NCI-H526 treated with DMSO at 0.1 percent for 48 hours (cell line): Measurements from ENCODE around the gene FBLN2.

ENCODE experiments used
- DNase-seq: peaks from one replicate; lab custom pipeline; 2025; lab: John Stamatoyannopoulos, UW

Gene FBLN2

DNA sequence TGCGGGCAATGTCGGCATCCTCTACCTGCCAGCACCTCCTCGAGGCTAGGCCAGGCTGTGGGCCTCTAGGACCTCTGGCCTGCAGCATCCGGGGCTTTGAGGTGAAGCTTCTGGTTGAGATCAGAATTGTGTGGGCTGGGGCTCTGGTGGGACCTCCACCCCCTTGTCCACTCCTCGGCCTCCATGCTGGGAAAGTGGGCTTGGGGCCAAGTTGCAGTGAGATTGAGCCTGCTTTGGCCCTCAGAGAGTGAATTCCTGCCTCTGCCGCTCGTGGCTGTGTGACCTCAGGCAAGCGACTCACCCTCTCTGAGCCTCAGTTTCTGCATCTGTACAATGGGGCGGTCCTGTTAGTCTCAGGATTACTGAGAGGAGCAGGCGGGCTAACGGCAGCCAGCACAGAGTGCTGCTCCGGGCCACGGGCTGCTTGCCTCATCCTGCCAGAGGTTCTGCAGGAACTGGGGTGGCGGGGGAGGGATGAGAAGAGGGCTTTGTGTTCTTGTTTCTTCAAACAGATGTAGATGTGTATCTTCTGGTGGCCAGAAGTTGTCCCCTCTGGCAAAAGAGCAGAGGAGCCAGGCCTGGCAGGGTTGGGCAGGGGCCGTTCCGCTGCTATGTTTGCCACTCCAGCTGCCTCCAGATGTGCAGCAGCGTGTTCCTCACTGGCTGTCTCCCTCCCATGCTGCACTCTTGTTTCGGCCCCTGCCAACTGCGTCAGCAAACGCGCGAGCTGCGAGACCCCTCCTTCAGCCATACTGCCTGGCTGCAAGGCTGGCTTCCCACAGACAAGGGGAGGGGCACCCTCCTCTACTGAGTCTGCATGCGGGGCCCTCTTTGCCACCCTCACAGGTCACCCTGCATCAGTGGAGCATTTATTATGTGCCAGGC is 33.7 kb downstream of the FBLN2 start:
- DNase-seq: no peak

DNA sequence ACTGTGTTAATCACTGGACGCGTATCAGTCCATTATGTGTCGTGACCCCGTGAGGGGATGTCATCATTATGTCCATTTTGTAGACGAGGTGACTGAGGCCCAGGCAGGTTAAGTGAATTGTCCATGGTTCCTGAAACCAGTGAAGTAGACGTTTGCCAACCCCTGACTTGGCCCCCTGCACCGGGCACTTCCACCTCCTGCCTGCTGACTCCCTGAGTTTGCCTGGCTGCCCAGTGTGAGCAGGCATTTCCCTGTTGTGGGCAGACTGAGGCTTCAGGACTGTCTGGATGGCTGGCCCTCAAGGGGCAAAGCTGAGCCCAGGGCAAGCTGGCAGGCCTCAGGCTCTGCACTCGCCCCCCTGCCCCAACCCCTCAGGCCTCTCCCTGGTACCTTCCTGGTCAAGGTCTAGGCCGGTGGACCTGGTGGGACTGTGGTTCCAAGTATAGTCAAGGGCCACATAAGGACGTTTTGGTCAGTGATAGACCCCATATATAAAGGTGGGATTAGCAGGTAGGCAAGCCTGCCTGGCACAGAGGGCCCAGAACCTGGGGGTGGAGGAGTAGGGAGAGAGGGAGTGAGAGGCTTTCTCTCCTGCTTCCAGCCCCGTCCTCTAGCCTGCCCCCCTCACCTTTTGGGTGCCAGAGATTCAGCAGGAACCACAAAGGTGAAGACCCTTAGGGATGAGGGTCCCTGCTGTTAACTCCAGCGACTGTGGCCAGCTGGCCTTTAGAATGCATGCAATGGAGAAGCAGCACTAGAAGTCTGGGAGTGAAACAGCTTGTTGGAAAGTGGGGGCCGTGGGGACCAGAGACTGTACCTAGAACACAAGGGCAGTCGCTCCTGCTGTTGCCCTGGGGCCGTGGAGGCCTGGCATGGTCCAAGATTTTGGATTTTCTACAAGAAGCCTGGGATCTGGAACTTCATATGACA is 34.6 kb downstream of the FBLN2 start:
- no peak for DNase-seq

DNA sequence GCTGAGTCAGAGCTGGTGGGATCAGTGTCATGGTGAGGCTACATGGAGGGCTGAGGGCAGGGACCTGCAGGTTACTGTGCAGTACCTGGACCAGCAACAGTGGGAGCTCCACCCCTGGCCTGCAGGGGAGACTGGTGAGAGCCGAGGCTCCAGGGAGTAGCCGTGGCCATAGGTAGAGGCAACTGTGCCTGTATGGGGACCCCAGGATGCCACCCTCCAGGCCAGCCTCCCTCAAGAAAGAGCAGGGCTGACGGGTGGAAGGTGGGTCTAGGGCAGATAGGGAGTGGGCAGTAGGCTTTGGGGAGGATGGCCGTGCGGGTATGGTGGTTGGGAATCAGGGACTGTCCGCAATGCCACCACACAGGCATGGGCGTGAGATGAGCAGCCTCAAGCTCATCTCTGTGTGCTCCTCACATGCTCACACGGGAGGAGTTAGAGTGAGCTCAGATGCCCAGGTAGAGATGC is 35.5 kb downstream of the FBLN2 start:
- no peak for DNase-seq

DNA sequence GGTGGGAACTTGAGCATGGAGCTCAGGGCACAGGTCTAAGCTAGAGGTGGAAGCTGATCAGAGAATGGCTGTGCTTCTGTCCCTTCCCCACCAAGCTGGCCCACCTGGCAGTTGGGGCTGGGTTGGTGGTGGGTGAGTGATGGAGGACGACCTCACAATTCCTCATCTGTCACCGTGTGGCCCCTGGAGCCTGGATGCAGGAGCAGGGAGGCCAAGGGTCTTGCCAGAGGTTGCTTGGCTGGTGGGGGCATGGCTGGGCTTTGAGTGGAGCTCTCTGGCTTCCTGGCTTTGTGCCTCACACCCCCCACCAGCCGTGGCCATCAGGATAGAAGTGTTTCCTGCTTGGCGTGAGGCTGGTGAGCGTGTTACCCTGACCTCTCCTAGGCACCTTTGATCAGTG is 36.0 kb downstream of the FBLN2 start:
- no peak for DNase-seq

DNA sequence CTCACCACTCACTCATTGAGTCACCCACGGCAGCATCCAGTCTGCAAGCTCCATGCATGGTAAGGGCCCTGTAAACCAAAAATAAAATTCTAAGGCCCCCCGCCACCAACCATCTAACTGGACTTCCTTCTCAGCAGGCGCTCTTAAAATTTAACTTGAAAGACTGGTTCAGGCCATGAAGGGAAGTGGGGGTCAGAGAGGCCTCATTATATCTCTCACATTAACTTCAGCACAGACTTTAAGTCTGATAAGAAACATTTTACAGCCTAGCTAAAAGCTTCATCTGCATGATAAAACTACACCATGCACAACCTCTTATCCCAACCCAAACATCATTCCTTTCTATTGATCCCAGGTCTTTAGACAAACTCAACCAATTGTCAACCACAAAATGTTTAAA is 38.5 kb downstream of the FBLN2 start:
- no peak for DNase-seq

DNA sequence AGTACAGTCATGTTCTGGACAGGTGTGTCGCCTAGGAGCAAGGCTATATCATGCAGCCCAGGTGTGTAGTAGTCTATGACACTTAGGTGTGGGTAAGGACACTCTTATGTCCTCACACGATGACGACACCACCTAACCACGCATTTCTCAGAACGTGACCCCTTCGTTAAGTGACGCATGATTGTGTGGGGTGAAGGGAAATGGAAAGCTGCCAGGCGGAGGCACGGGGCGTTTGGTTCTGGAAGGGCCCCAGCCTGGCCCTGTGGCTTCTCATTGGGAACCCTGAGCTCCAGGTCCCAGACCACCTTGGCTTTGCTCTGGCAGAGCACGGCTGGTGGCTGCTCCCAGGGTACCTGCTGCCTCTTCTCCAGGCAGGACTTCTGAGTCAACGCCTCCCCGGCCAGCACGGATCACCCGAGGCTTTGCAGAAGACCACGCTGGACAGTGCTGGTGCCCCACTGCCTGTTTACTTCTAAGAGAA is 39.3 kb downstream of the FBLN2 start:
- no peak for DNase-seq

DNA sequence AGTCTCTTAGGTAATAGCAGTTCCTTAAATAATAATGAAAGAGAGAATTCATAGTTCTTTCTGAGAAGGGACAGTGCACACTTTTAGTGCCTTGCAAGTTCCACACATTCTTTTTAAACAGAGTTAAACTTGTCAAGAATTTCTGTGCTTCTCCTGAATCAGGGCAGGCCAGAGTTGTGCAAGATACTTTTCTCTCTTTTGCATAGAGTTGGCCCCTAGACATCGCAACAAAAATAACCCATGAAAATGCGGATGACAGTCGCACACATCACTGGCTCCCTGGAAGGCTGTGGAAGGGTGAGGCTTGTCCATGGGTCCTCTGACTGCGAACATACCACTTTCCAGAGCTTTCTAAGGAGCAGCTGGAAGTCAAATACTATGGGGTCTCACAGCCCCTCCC is 40.1 kb downstream of the FBLN2 start:
- no peak for DNase-seq

DNA sequence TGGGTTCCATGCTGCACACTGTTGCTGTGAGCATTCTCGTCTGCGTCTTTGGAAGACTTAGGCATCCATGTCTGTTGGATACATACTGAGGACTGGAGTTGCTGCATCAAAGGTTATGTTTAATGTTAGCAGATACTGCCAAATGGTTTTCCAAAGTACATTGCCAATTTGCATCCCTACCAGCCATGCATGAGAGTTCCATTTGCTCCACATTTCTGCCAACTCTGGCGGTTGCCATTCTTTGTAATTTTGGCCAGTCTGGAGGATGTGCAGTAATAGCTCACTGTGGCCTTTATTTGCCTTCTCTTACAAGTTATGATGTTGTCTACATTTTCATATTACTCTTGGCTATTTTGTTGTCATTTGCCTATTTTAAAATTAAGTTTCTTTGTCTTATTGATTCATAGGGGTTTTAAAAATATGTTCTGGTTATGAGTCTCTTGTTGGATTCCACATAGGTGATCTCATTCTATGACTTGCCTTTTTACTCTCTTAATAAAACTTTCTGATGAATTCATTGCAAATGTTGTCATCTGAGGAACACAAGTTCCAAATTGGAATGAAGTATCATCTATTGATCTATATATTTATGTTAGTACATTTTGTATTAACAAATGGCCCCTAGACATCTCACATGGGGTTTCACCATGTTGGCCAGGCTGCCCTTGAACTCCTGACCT is 42.1 kb downstream of the FBLN2 start:
- DNase-seq: no peak

DNA sequence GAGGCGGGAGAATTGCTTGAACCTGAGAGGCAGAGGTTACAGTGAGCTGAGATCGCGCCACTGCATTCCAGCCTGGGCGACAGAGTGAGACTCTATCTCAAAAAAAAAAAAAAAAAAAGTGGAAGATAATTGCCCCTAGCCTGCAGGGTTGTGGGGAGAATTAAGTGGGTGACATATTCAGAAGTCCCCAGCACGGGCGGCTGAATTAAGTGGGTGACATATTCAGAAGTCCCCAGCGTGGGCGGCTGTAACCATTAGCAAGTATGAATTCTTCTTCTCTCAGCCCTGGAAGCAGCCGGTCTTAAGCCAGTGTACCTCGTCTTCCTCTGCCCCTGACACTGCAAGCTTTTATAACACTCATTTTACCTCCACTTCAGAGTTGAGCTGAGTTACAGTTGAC is 44.7 kb downstream of the FBLN2 start:
- DNase-seq: no peak

DNA sequence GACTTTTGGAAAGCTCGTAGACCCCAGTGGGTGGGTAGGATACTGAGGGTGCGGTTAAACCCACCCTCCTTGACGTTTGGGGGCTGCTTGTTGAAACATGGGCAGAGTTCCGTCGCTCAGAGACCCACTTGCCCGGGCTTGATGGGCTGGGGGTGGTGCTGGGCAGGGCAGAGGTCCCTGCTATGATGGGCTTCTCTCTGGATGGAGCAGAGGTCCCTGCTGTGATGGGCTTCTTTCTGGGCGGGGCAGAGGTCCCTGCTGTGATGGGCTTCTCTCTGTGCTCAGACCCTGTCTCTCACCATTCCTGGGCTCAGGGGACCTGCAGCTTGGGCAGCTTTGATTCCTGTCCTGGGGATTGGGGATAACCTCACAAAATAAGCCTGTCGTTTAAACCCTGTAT is 45.2 kb downstream of the FBLN2 start:
- DNase-seq: no peak

DNA sequence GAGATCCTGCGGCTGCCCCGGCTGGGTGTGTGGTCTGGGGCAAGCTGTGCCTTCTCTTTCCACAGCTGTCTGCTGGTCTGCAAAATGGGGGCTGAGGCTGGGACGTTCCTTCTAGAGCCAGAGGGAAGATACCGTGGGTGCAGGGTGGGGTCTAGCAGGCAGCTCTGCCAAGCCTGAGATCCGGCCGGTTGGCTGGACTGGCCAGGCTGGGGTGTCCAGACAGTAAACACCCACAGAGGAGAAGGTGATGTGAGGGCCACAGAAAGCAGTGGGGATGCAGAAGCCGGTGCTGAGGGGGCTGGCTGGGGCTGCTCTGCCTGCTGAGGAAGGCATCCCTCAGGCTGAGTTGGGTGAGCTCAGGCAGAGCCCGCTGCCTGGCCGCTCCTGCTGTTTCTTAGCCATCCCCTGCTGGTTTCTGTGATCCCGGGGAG is 46.1 kb downstream of the FBLN2 start:
- no peak for DNase-seq

DNA sequence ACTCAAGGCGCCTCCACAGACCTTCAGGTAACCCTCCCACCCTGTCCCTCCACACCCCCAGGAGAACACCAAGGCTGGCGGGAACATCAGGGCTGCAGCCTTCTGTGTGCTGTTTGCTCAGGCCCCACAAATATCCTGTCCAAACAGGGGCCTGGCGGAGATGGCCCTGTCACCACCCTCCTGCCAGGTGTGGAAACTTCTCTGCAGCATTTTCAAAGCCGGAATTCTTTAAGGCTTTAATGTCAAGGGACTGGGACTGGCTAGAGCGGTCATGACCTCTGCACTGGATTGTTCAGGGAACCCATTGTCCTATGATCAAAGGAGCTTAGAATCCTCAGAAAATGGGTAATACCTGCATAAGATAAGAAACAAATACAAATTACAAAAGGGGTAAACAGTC is 46.6 kb downstream of the FBLN2 start:
- no peak for DNase-seq

DNA sequence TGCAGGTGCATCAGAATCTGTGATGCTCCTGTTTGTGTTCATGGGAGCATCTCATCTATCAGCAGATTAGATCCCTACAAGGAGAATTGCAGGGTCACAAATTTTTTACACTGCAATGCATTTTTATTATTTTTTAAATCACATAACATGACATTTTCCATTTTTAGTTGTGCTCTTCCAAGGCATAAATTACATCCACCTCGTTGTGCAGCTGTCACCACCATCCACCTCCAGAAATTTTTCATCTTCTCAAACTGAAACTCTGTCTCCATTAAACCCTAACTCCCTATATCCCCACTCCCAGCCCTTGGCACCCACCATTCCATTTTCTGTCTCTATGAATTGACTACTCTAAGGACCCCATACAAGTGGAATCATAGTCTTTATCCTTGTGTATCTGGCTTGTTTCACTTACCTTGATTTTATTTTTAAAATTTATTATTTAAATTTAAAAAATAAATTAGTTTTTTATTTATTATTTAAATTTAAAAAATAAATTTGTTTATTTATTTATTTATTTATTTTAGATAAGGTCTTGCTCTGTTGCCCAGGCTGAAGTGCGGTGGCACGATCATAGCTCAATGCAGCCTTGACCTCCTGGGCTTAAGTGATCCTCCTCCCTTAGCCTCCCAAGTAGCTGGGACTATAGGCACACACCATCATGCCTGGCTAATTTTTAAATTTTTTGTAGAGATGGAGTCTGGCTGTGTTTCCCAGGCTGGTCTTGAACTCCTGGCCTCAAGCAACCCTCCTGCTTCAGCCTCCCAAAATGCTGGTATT is 47.7 kb downstream of the FBLN2 start:
- no peak for DNase-seq

DNA sequence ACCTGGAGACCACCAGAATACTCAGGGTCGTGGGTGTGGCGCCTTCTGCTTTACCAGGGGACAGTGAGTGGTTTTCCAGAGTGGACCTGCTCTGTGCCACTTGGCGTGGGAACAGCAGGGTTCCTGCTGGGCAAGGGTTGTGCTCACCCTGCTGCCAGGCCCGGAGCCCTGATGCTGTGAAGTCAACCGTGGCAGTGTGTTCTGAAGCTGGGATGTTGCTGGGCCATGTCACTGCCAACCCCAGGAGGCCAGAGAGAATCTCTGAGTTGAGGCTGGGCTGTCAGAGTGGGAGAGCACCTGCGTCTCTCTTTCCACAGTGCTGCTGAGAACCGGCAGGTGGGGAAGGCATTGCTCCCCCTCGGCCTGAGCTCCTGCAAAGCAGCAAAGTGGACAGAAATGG is 48.7 kb downstream of the FBLN2 start:
- DNase-seq: no peak

DNA sequence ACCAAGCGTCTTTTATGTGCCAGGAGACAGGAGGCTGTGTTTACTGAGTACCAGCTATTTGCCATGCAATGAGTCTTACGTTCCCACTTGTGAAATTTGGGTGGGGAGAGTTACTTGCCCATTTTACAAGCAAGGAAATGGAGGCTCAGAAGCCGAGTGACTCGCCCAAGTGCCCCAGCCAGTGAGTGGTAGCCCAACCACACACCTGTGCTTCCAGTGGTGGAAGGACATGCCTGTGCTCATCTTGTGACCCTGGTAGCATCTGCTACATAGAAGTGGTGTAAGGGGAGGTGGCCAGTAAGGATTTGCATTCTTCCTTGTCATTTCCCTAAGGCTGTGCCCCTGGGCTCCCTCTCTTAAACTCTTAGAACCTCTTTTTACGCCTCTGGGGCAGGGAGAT is 49.3 kb downstream of the FBLN2 start:
- no peak for DNase-seq

DNA sequence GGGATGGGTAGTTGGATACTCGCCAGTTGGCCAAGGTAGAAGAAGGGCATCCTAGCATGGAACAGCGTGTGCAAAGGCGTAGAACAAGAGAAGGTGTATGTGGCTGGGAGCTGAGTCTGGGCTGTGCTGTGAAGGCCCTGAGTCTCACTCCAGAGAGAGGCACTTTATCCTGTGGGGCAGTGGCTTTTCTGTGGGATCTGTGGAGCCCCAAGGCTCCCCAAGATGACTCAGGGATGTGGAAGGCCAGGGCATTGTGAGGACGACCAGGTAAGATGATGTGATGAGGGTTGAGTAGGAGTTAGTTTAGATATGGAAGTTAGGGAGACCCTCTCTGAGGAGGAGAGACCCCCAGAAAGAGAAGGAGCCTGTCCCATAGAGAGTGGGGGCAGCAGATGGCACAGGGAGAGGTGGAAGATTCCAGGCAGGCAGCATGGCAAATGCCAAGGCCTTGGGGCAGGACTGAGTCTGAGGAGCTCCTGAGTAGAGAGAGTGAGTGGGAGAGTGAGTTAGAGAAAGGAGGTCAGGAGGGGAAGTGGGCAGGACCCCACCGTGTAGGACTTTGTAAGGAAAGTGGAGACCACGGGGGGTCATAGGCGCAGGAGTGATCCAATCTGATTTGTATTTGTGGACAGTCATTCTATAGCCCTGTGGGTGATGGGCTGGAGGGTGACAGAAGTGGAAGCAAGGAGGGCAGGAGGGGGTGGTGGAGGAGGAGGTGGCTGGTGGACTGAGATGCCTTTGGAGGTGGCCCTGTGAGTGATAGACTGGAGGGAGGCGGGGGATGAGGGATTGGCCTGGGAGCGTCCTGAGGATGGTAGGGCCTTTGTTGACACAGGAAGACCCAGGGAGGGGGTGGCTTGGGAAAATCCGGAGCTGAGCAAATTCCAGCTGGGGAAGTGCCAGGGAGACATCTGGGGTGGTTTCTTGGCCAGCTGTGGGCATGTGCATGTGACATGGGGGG is 50.3 kb downstream of the FBLN2 start:
- no peak for DNase-seq

DNA sequence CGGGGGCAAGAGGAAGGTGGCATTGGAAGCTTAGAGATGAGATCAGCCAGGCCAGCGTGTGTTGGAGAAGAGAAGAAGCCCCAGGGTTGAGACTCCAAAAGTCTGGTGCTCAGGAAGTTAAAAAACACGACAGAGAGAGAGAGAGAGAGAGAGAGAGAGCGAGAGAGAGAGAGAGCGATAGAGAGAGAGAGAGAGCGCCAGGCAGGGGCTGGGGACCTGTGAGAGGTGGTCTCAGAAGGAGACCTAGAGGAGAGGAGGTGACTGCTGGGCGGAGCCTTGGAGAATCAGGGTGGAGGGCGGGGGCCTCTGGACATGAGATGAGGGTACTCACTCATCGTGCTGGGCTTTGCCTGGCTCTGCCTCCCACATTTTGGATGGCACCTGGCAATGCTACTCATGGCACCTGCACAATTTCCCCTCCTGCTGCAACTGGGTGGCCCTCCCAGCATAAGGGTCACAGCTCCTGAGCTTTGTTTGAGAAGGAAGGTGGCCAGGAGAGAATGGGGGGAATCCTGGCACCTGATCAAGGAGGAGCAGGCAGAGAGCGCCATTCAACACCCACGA is 51.0 kb downstream of the FBLN2 start:
- no peak for DNase-seq

DNA sequence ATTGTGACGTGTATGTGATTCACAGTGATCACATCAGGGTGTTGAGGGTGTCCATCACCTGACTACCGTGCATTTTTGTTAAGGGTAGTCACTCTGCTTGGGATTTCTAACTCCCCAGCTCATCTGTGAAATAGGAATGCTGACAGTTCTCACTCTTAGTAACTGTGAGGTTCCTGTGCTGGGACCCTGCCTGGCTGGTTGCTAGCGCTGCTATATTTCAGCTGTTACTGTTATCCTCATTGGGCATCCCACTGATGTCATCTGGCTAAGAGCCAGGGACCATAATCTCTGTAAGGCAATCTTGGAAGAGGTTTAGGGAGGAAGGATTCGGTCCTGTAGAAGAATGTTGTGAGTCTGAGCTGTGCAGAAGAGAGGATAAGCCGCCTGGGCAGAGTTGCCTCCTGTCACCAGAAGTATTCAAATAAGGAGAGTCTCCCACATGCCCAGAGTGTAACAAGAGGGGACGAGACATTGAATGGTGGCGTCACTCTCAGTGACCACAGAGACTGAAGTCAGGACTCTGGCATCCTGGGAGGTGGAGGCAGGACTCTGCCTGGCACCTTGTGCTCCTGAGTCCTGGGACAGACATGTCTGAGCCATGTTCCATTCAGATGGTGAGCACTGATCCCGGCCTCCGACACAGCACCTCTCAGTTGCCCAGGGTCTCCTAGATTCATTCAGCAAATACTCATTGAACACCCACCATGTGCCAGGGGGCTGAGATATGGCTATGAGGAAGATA is 52.2 kb downstream of the FBLN2 start:
- no peak for DNase-seq

DNA sequence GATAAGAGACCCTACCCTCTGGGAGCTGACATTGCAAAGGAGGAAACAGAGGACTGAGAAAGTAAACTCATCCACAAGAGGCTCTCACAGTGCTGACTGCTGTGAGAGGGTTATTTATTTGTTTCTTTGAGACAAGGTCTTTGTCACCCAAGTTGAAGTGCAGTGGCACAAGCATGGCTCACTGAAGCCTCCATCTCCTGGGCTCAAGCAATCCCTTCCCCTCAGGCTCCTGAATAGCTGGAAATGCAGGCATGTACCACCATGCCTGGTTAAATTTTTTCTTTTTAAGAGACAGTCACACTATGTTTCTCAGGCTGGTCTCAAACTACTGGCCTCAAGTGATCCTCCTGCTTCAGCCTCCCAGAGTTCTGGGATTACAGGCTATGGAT is 52.8 kb downstream of the FBLN2 start:
- DNase-seq: no peak
